ENCODE data around the gene CHAT.

The CHAT gene

DNA sequence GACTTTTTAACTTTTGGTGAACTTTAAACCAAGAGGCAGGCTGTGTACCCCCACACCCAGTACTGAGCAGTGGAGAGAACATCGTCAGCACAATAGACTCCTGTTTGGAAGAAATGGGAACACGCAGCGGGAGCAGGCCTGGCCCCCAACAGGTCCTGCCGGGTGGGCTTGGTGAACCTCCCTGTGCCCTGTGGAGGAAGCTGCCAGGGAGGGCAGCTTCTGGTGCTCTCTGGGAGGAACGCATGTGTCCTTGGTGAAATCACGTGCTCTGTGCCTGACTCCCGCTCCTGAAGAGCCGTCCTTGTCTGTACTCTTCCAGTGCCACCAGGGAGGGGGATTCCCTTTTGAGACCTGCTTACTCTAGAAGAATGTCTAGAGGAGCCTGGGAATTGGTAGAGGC lies 31.6 kb downstream of the CHAT start:
- H3K4me3 ChIP-seq (ENCODE audit: low read depth in 1 of 2, low read length in 1 of 2) = no peak overlapping the region
- H3K27ac ChIP-seq = peak overlapping the region; percentile 15
- no peaks in the 10 kb centered on the region for H3K36me3 ChIP-seq
- no peaks in the 10 kb centered on the region for H3K9me3 ChIP-seq
- peaks cover 20% of the 10 kb centered on the region for H3K27me3 ChIP-seq
- H3K4me1 ChIP-seq (ENCODE audit: control insufficient read depth in 1 of 2, insufficient read depth in 1 of 2, low read depth in 1 of 2, low read length in 1 of 2) = peaks cover 30 to 43% of the 10 kb centered on the region in 2 experiments
- TF ChIP-seq, protein P1, sequence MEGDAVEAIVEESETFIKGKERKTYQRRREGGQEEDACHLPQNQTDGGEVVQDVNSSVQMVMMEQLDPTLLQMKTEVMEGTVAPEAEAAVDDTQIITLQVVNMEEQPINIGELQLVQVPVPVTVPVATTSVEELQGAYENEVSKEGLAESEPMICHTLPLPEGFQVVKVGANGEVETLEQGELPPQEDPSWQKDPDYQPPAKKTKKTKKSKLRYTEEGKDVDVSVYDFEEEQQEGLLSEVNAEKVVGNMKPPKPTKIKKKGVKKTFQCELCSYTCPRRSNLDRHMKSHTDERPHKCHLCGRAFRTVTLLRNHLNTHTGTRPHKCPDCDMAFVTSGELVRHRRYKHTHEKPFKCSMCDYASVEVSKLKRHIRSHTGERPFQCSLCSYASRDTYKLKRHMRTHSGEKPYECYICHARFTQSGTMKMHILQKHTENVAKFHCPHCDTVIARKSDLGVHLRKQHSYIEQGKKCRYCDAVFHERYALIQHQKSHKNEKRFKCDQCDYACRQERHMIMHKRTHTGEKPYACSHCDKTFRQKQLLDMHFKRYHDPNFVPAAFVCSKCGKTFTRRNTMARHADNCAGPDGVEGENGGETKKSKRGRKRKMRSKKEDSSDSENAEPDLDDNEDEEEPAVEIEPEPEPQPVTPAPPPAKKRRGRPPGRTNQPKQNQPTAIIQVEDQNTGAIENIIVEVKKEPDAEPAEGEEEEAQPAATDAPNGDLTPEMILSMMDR (IDR thresholded peaks at IDR 0.05) = no peak

DNA sequence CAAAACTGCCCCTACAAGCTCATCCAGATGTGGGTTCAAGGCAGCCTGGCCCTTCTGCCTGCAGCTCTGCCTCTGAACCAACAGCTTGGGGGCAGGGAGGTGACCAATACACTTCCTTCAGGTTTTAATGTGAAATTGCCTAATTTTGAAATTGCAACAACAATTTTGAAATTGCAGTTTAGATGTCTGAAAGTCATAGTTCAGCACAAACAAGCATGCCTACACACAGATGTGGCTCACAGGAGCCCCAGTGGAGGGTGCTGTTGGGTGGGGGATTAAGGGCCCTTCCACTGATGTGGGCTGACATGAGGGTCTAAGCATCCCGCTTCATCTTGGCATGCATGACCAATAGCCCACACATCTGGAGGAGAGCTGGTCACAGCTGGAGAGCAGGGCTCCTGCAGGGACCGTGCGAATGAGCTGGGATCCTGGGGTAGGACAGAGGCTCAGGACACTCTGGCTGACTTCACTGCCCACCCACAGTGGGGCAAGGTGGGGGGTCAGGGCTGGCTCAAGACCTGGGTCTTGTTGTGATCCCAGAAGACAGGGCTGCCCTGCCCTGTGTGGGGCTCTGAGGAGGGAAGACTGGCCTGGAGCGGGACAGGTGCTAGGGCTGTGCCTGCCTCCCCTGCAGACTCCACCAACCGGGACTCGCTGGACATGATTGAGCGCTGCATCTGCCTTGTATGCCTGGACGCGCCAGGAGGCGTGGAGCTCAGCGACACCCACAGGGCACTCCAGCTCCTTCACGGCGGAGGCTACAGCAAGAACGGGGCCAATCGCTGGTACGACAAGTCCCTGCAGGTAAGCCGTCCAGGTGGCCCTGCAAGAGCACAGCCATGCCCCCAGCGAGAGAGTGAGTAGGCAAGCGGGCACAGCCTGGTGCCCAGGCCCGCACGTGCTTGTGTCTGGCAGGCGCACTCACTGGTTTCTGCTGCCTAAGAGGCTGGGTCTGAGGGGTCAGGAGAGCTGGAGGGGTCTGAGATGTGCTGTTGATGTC lies 32.3 kb downstream of the CHAT start:
- Histone ChIP-seq H3K9me3 (no peaks in the 10 kb centered on the region), H3K27me3 (peaks cover 13% of the 10 kb centered on the region), H3K4me1 (ENCODE audit: control insufficient read depth in 1 of 2, insufficient read depth in 1 of 2, low read depth in 1 of 2, low read length in 1 of 2) (peaks cover 30 to 43% of the 10 kb centered on the region in 2 experiments), H3K36me3 (no peaks in the 10 kb centered on the region), H3K27ac (peak overlapping the region; percentile 15), H3K4me3 (ENCODE audit: low read depth in 1 of 2, low read length in 1 of 2) (no peak overlapping the region)
- TF ChIP-seq, protein P1 (IDR thresholded peaks at IDR 0.05) = no peak

- Histone ChIP-seq H3K4me3 (ENCODE audit: low read depth in 1 of 2, low read length in 1 of 2) (no peak overlapping the region), H3K27me3 (peaks cover 1% of the 10 kb centered on the region), H3K36me3 (no peaks in the 10 kb centered on the region), H3K4me1 (ENCODE audit: control insufficient read depth in 1 of 2, insufficient read depth in 1 of 2, low read depth in 1 of 2, low read length in 1 of 2) (peaks cover 30 to 43% of the 10 kb centered on the region in 2 experiments), H3K9me3 (no peaks in the 10 kb centered on the region), H3K27ac (no peak overlapping the region)
- TF ChIP-seq, protein P1 (IDR thresholded peaks at IDR 0.05) = no peak
These were observed 33.7 kb downstream of the CHAT start for GRCh38 chr10:49647554-49647953.

DNA sequence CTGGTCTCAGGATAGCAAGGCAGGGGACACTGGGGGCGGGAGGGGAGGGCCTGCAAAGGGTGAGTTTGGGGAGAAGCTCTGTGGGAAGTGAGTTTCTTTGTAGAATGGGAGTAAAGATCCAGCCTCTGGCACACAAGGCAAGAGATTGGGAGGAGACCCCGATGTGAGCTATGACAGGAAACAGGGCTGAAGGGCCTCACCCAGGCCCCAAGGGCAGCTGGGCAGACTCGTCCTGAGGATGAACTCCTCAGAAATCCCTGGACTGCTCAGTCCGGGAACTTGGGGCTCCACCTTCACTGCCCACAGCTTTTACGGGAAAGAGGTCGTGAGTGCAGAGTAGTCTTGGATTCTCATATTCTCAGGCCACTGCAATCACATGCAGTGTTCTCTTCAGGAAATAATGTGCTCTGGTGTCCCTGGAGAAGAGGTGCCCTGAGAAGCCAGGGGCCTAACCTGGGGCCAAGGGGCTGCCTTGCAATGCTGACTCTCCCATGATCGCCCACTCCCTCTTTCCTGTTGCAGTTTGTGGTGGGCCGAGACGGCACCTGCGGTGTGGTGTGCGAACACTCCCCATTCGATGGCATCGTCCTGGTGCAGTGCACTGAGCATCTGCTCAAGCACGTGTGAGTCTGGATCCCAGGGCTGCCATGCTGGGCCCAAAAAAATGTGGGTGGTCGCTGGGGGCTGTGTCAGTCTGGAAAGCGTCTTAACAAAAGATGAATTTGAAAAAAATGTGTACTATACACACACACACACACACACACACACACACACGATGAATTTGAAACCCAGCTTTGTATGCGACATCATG lies 34.4 kb downstream of the CHAT start:
- Histone ChIP-seq H3K4me1 (ENCODE audit: control insufficient read depth in 1 of 2, insufficient read depth in 1 of 2, low read depth in 1 of 2, low read length in 1 of 2) (peaks cover 30 to 43% of the 10 kb centered on the region in 2 experiments), H3K4me3 (ENCODE audit: low read depth in 1 of 2, low read length in 1 of 2) (no peak overlapping the region), H3K36me3 (no peaks in the 10 kb centered on the region), H3K9me3 (no peaks in the 10 kb centered on the region), H3K27ac (no peak overlapping the region), H3K27me3 (peaks cover 3% of the 10 kb centered on the region)
- TF ChIP-seq, protein P1 (IDR thresholded peaks at IDR 0.05) = no peak

DNA sequence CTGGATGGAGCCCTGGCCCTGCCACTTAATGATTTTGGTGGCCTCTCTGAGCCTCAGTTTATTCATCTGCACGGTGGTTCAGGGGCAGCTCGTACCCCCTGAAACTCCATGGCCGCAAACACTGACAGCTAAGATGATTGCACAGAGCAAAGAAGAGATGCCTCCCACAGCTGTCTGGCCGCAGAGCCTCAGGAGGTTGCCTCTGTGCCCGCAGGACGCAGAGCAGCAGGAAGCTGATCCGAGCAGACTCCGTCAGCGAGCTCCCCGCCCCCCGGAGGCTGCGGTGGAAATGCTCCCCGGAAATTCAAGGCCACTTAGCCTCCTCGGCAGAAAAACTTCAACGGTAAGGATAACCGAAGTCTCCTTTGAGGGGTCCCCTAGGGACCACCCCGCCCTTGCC lies 35.5 kb downstream of the CHAT start:
- Histone ChIP-seq H3K27ac (no peak overlapping the region), H3K36me3 (no peaks in the 10 kb centered on the region), H3K27me3 (peaks cover 14% of the 10 kb centered on the region), H3K4me1 (ENCODE audit: control insufficient read depth in 1 of 2, insufficient read depth in 1 of 2, low read depth in 1 of 2, low read length in 1 of 2) (peaks cover 30 to 43% of the 10 kb centered on the region in 2 experiments), H3K4me3 (ENCODE audit: low read depth in 1 of 2, low read length in 1 of 2) (no peak overlapping the region), H3K9me3 (no peaks in the 10 kb centered on the region)
- TF ChIP-seq, protein P1 (IDR thresholded peaks at IDR 0.05) = no peak
